ENCODE data around the gene CCDC88C.

- TF ChIP-seq SP1 (CRISPR knock-in tag; conservative IDR thresholded peaks at IDR 0.05) (no peak), MAX (CRISPR knock-in tag; IDR thresholded peaks at IDR 0.05) (no peak), NFATC4 (CRISPR knock-in tag; IDR thresholded peaks at IDR 0.05) (no peak), CBFB (CRISPR knock-in tag; IDR thresholded peaks at IDR 0.05; ENCODE audit: low read depth) (no peak), HMGXB4 (CRISPR knock-in tag; IDR thresholded peaks at IDR 0.05) (no peak), NR2C2 (CRISPR knock-in tag; IDR thresholded peaks at IDR 0.05) (no peak), CTCF (IDR thresholded peaks at IDR 0.05) (no peak)
Observed at GRCh38 chr14:91258876-91259275, 158.7 kb downstream of the CCDC88C start.
